GM12801 (cell line): ENCODE results near the gene USP11.

ENCODE experiments used
- TF ChIP-seq, protein P1 (sequence below): IDR thresholded peaks from one replicate; pipeline ENCODE4 v1.5.1; 2011; ENCODE audit warnings: control low read depth; ENCODE audit not compliant: insufficient read length; ENCODE audit errors: extremely low read depth

Gene USP11

DNA sequence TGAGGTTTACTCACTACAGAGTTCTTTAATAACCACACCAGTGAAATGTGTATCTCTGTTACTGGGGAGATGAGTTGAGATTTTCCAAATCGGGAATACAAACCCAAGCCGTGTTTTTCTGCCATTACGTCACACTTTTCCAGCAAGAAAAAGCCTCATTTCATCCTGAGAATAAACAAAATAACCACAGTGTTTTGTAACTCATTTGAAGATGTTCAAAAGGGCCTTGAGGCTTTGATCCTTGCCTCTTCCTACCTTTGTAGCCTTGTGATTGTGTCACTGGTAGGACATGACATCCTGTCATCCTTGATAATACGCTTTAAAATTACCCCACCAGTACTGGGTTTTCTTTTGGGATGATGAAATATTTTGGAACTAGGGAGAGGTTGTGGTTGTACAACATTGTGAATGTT, 2.9 kb downstream of the USP11 start:
- TF ChIP-seq, protein P1, sequence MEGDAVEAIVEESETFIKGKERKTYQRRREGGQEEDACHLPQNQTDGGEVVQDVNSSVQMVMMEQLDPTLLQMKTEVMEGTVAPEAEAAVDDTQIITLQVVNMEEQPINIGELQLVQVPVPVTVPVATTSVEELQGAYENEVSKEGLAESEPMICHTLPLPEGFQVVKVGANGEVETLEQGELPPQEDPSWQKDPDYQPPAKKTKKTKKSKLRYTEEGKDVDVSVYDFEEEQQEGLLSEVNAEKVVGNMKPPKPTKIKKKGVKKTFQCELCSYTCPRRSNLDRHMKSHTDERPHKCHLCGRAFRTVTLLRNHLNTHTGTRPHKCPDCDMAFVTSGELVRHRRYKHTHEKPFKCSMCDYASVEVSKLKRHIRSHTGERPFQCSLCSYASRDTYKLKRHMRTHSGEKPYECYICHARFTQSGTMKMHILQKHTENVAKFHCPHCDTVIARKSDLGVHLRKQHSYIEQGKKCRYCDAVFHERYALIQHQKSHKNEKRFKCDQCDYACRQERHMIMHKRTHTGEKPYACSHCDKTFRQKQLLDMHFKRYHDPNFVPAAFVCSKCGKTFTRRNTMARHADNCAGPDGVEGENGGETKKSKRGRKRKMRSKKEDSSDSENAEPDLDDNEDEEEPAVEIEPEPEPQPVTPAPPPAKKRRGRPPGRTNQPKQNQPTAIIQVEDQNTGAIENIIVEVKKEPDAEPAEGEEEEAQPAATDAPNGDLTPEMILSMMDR = no peak

DNA sequence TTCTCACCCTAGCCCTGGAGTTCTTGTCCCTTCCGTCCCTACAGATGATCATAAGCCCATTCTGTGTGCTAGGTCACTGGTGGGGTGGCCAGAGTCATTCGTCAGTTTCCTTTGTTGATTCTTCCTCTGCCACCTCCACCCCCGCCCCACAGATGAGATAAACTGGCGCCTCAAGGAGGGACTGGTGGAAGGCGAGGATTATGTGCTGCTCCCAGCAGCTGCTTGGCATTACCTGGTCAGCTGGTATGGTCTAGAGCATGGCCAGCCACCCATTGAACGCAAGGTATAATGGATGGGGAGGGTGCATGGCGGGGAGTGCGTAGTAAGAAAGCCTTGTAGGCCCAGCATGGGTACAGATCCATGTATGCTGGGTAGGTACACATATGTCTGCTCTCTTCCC, 6.4 kb downstream of the USP11 start:
- TF ChIP-seq, protein P1 = no peak

DNA sequence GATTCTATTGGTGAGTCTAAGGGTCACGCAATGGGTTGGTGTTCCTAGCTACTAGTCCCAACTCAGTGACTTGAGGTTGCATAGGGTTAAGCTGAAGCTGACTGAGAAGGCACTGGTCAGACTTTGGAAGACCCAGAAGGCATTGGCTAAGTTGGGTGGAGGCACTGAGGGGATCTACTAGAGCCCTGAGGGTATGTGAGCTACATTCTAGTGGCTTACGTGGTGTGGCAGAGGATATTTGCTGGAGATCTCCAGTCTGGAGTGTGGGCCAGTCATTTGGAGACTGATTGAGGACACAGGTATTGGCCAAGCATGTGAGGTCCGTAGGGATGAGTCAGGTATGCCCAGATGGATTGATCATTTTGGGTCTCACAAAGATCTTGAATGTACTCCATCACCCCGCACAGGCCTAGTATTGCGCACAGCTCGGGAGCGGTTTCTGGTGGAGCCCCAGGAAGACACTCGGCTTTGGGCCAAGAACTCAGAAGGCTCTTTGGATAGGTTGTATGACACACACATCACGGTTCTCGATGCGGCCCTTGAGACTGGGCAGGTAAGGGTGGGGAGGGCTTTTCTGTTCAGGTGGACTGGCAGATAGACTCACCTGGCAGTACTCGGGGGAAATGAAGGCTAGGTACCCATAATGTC, 7.2 kb downstream of the USP11 start:
- TF ChIP-seq, protein P1 = no peak

DNA sequence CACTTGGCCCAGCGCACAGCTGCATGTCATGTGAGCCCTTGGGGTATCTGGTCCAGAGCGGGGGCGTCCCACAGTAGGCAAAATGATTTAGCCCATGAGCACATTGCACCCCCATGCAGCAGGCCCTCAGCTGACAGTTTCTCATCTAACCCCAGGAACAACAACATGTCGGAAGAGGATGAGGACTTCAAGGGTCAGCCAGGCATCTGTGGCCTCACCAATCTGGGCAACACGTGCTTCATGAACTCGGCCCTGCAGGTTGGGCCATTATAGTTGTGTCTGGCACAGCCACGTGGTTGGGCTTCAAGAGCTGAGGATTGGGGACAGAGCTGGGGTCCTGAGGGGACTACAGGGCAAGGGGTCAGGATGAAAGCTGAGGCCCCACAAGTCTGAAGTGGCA, 7.8 kb downstream of the USP11 start:
- TF ChIP-seq, protein P1 = no peak

DNA sequence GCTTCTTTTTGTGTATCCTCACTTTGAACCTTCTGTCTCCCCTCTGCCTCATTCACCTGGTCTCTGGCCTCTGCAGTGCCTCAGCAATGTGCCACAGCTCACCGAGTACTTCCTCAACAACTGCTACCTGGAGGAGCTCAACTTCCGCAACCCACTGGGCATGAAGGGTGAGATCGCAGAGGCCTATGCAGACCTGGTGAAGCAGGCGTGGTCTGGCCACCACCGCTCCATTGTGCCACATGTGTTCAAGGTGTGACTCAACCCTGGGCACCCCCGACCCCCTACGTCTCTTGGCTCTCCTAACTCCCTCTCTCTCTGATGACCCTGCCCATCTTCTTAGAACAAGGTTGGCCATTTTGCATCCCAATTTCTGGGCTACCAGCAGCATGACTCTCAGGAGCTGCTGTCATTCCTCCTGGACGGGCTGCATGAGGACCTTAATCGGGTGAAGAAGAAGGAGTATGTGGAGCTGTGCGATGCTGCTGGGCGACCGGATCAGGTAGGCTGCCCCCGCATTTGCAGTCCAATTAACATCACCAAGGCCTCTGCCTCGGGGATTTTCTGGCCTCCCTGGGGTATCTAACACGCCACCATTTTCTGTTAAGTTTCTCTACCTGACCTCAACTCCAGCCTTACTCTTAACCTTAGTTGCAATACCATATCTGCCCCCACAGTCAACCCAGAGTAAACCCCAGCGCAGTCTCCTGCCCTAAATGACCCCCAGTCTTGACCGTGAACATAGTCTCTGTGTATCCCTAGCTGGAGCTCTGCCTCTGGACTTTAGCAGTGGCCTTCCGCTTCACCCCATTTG, 8.6 kb downstream of the USP11 start:
- TF ChIP-seq, protein P1 = no peak

DNA sequence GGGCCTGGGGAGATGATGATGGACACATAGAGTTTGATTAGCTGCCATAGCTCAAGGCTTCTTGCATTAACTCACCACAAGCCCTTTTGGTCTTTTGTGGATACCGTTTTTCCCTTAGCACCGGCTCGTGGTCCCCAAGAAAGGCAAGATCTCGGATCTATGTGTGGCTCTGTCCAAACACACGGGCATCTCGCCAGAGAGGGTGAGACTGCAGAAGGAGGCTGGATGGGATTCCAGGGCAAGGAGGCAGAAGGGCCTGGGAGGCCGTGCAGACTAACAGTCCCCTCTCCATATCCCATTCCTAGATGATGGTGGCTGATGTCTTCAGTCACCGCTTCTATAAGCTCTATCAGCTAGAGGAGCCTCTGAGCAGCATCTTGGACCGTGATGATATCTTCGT, 9.5 kb downstream of the USP11 start:
- TF ChIP-seq, protein P1 = no peak

DNA sequence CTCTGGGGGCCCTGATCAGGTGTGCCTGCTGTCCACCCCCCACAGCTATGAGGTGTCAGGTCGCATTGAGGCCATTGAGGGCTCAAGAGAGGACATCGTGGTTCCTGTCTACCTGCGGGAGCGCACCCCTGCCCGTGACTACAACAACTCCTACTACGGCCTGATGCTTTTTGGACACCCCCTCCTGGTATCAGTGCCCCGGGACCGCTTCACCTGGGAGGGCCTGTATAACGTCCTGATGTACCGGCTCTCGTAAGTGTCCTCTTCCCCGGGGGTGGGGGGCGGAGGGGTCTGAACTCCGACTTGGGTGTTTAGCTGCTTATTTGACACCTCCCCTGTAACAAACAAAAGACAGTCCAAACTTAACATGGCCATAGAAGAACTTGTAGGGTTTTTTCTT, 10.5 kb downstream of the USP11 start:
- TF ChIP-seq, protein P1 = no peak
